Stimulated activated CD4-positive, alpha-beta T cell treated with anti-CD3 and anti-CD28 coated beads, Interleukin-4, amount 100 ng/mL, for 4 hours (primary cell): ENCODE results near the gene COL5A1.

Source experiments
- DNase-seq, 2 experiments: peaks; one replicate each; pipeline ENCODE4 v3.0.0-alpha.2; 2020

Gene COL5A1

GRCh38 chr9:134730011-134730760 is 88.6 kb downstream of the COL5A1 start:
- no peak for DNase-seq

- no peak for DNase-seq
Observed at GRCh38 chr9:134730761-134731496, 89.3 kb downstream of the COL5A1 start.

- DNase-seq = no peak
Observed at GRCh38 chr9:134731497-134732391, 90.1 kb downstream of the COL5A1 start.

- DNase-seq = no peak
Observed at GRCh38 chr9:134732392-134733110, 90.9 kb downstream of the COL5A1 start.

- DNase-seq = no peak
Observed at GRCh38 chr9:134733480-134734232, 92.1 kb downstream of the COL5A1 start.

GRCh38 chr9:134734270-134734669 is 92.7 kb downstream of the COL5A1 start:
- no peak for DNase-seq

GRCh38 chr9:134735441-134736175 is 94.0 kb downstream of the COL5A1 start:
- DNase-seq = no peak

- DNase-seq = no peak
Observed at GRCh38 chr9:134736791-134737497, 95.3 kb downstream of the COL5A1 start.

GRCh38 chr9:134737842-134738580 is 96.4 kb downstream of the COL5A1 start:
- DNase-seq = no peak

- DNase-seq = peak; percentile 7 to 45
Observed at GRCh38 chr9:134738869-134739659, 97.5 kb downstream of the COL5A1 start.

- DNase-seq = no peak
Observed at GRCh38 chr9:134739660-134739968, 98.0 kb downstream of the COL5A1 start.

GRCh38 chr9:134740071-134740470 is 98.5 kb downstream of the COL5A1 start:
- DNase-seq = no peak

- DNase-seq = no peak
Observed at GRCh38 chr9:134741846-134742245, 100.2 kb downstream of the COL5A1 start.

GRCh38 chr9:134742822-134743535 is 101.4 kb downstream of the COL5A1 start:
- no peak for DNase-seq

GRCh38 chr9:134743853-134744252 is 102.2 kb downstream of the COL5A1 start:
- DNase-seq = no peak

- DNase-seq = no peak
Observed at GRCh38 chr9:134744385-134745295, 103.0 kb downstream of the COL5A1 start.

- no peak for DNase-seq
Observed at GRCh38 chr9:134747951-134748489, 106.4 kb downstream of the COL5A1 start.
